ENCODE data around the gene FGD2. TPM values are rescaled to one million over a fixed set of nuclear protein-coding genes. Genes with fewer than 3 reads are reported as not detected.

The FGD2 gene
- total RNA-seq, 1 experiment from 2014 or later: 0.13 TPM

GRCh38 chr6:37056439-37057127 lies 51.1 kb downstream of the FGD2 start:
- H4K8ac ChIP-seq (replicated peaks; ENCODE audit: insufficient read length, low read depth, low read length): no peak overlapping the region
- peak overlapping the region; percentile 56 for H3K18ac ChIP-seq (ENCODE audit: insufficient read length, low read depth, low read length)
- peak overlapping the region; percentile 2 for H3K4me2 ChIP-seq (ENCODE audit: insufficient read depth, insufficient read length, low read length)
- no peaks in the 10 kb centered on the region for H3K23me2 ChIP-seq (ENCODE audit: insufficient read length, low read depth, low read length, poor library complexity, severe bottlenecking)
- H3K27me3 Mint-ChIP-seq (ENCODE audit: low read depth): no peaks in the 10 kb centered on the region
- no peak overlapping the region for H2BK12ac ChIP-seq (ENCODE audit: insufficient read length, low read depth, low read length)
- H3T11ph ChIP-seq (ENCODE audit: low read length): no peak overlapping the region
- H3K4me1 ChIP-seq (ENCODE audit: insufficient read depth, low read length): peaks cover 10% of the 10 kb centered on the region; the same call in 1 of the 2 replicates
- H3K4me1 Mint-ChIP-seq: peaks cover 54 to 64% of the 10 kb centered on the region in 2 experiments
- no peak overlapping the region for H2AK5ac ChIP-seq (ENCODE audit: insufficient read length, low read length)
- no peaks in the 10 kb centered on the region for H3K79me1 ChIP-seq (ENCODE audit: insufficient read depth, low read depth, low read length, poor library complexity, severe bottlenecking)
- H3K23ac ChIP-seq (ENCODE audit: insufficient read length, low read depth, low read length): no peak overlapping the region
- H3K27ac ChIP-seq (ENCODE audit: insufficient read length, low read depth, low read length): no peak overlapping the region
- H3K9ac ChIP-seq (ENCODE audit: extremely low read depth, insufficient read length, low read length): no peak overlapping the region
- no peak overlapping the region for H3K4ac ChIP-seq (ENCODE audit: low read depth, low read length)
- no peaks in the 10 kb centered on the region for H3K27me3 ChIP-seq (ENCODE audit: insufficient read depth, low read length)
- no peak overlapping the region for H2AFZ ChIP-seq (ENCODE audit: low read length)
- H2BK20ac ChIP-seq (ENCODE audit: low read depth, low read length, poor library complexity, severe bottlenecking): no peak overlapping the region
- H4K5ac ChIP-seq (ENCODE audit: insufficient read length, low read depth, low read length): no peak overlapping the region
- H3K56ac ChIP-seq (ENCODE audit: insufficient read length, low read depth, low read length): no peak overlapping the region
- no peak overlapping the region for H2BK5ac ChIP-seq (ENCODE audit: insufficient read length, low read length)
- H3K9me3 Mint-ChIP-seq: no peaks in the 10 kb centered on the region
- no peak overlapping the region for H3K4me3 Mint-ChIP-seq
- H4K20me1 ChIP-seq (ENCODE audit: control insufficient read depth, insufficient read depth, insufficient read length): no peaks in the 10 kb centered on the region
- no peaks in the 10 kb centered on the region for H3K36me3 Mint-ChIP-seq (ENCODE audit: insufficient read depth in 1 of 3, low read depth in 3 of 3)
- TF ChIP-seq, protein P1, sequence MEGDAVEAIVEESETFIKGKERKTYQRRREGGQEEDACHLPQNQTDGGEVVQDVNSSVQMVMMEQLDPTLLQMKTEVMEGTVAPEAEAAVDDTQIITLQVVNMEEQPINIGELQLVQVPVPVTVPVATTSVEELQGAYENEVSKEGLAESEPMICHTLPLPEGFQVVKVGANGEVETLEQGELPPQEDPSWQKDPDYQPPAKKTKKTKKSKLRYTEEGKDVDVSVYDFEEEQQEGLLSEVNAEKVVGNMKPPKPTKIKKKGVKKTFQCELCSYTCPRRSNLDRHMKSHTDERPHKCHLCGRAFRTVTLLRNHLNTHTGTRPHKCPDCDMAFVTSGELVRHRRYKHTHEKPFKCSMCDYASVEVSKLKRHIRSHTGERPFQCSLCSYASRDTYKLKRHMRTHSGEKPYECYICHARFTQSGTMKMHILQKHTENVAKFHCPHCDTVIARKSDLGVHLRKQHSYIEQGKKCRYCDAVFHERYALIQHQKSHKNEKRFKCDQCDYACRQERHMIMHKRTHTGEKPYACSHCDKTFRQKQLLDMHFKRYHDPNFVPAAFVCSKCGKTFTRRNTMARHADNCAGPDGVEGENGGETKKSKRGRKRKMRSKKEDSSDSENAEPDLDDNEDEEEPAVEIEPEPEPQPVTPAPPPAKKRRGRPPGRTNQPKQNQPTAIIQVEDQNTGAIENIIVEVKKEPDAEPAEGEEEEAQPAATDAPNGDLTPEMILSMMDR (conservative IDR thresholded peaks at IDR 0.05): no peak
- no peak overlapping the region for H2BK120ac ChIP-seq (ENCODE audit: low read depth, low read length, poor library complexity, severe bottlenecking)
- H3K79me2 ChIP-seq (ENCODE audit: insufficient read depth, low read length): no peaks in the 10 kb centered on the region
- DNase-seq: peak; percentile 78
- H3K27ac Mint-ChIP-seq: peak overlapping the region in 1 of 3 experiments; percentile 57; a peak in 2 of 7 replicates
- WGBS (ENCODE audit: extremely low coverage, insufficient read length, low lambda C conversion rate): no CpG with 5 or more reads among the region's 16 CpGs
- H2BK15ac ChIP-seq (ENCODE audit: low read depth, low read length): no peak overlapping the region
- H3K9me3 ChIP-seq (ENCODE audit: control insufficient read depth, low read depth, low read length): no peaks in the 10 kb centered on the region
- no peak overlapping the region for H4K91ac ChIP-seq (ENCODE audit: insufficient read length, low read depth, low read length)
- peak overlapping the region; percentile 32; the same call in 1 of the 2 replicates for H3K14ac ChIP-seq (ENCODE audit: insufficient read depth, low read length)
